Fibroblast of mammary gland (primary cell): ENCODE measurements around the gene CLTCL1.

Source experiments
- DNase-seq: peaks from one replicate; pipeline ENCODE4 v3.0.0-alpha.2; 2010; ENCODE audit warnings: low read depth
- H3K4me3 ChIP-seq: 2 replicates; pipeline ENCODE4 v1.5.1; 2011; ENCODE audit warnings: low read depth, mild to moderate bottlenecking, low read length, moderate library complexity; ENCODE audit not compliant: control insufficient read depth
- TF ChIP-seq, protein P1 (sequence below): conservative IDR thresholded peaks from 2 replicates; pipeline ENCODE4 v1.5.1; 2011; ENCODE audit warnings: low read depth, low read length, inconsistent platforms; ENCODE audit not compliant: control insufficient read depth, insufficient read depth

Gene CLTCL1

DNA sequence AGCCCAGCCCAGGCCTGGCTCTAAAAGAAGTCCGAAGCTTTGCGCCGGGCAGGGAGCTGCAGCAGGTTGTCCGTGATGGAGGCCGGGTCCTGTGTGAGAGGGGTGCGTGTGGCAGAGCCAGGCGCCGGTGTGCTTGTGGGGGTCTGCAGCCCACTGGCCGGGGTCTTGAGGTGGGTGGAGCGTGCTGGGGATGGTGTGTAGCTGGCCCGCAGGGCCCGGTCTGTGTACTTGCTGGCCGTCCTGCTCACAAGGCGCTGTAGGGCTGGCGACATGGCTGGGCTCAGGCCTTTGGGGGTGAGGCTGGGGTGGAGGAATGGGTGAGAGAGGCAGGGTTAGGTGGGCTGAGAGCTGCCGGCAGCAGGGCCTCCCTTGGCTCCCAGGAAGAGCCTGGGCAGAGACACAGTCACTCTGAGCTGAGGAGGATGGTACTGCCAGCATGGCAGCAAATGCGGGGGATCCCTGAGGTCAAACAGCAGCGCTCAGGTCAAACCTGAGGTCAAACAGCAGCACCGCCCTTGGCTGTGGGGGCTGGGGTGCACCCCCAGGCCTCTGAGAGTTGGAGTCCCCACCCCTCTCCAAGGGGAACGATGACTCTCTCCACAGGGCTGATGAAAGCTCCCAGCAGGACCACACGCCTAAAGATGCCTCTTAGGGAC is 157.2 kb downstream of the CLTCL1 start:
- H3K4me3 ChIP-seq, result no peak overlapping the region
- no peak for DNase-seq
- TF ChIP-seq, protein P1, sequence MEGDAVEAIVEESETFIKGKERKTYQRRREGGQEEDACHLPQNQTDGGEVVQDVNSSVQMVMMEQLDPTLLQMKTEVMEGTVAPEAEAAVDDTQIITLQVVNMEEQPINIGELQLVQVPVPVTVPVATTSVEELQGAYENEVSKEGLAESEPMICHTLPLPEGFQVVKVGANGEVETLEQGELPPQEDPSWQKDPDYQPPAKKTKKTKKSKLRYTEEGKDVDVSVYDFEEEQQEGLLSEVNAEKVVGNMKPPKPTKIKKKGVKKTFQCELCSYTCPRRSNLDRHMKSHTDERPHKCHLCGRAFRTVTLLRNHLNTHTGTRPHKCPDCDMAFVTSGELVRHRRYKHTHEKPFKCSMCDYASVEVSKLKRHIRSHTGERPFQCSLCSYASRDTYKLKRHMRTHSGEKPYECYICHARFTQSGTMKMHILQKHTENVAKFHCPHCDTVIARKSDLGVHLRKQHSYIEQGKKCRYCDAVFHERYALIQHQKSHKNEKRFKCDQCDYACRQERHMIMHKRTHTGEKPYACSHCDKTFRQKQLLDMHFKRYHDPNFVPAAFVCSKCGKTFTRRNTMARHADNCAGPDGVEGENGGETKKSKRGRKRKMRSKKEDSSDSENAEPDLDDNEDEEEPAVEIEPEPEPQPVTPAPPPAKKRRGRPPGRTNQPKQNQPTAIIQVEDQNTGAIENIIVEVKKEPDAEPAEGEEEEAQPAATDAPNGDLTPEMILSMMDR, result no peak

- TF ChIP-seq, protein P1, result no peak
- no peak overlapping the region for H3K4me3 ChIP-seq
- no peak for DNase-seq
These were observed 158.0 kb downstream of the CLTCL1 start for GRCh38 chr22:19133561-19133960.

DNA sequence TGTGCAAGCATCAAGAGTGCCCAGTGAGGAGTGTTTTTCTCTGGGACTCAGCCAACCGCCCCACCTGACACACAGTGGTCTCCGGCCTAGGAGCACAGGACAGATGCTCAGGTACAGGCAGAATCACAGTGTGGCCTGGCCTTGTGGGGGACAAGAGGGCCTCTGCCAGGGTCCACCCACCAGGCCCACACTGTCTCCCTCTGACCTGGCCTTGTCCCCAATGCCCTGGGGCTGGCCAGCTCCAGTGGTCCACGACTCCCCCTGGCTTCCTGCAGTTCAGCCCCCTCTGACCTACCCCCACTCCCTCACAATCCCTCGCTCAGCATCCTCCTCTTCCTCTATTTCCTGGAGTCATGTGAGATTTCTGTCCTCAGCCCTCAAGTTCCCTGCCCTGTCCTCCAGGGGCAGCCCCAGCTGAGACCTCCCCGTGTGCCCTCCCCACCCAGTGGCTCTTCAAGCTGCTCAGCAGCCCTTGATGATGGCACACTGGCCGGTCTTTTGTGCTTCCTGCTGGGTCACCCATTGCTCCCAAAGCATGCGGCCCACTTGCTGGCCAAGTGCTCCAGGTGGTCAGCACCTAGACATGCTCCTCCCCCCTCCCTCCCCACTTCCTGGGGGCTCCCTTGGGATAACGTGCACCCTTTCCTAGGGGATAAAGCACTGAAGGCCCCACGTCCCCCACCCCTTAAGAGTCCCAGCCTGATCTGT is 158.7 kb downstream of the CLTCL1 start:
- H3K4me3 ChIP-seq, result no peak overlapping the region
- TF ChIP-seq, protein P1, result no peak
- DNase-seq, result no peak

GRCh38 chr22:19132153-19132552 is 159.4 kb downstream of the CLTCL1 start:
- H3K4me3 ChIP-seq, result no peak overlapping the region
- TF ChIP-seq, protein P1, result no peak
- no peak for DNase-seq

DNA sequence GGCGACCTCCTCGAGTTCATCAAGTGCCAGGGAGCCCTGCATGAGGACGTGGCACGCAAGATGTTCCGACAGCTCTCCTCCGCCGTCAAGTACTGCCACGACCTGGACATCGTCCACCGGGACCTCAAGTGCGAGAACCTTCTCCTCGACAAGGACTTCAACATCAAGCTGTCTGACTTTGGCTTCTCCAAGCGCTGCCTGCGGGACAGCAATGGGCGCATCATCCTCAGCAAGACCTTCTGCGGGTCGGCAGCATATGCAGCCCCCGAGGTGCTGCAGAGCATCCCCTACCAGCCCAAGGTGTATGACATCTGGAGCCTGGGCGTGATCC is 159.9 kb downstream of the CLTCL1 start:
- TF ChIP-seq, protein P1, result no peak
- DNase-seq, result no peak
- no peak overlapping the region for H3K4me3 ChIP-seq

GRCh38 chr22:19130959-19131684 is 160.4 kb downstream of the CLTCL1 start, which contains the start of gene TSSK2:
TSS of gene TSSK2 (plus strand) at chr22:19131308. CDS start at chr22:19131400, 92 bp downstream.
- no peak for DNase-seq
- TF ChIP-seq, protein P1, result no peak
- no peak within 1 kb of the TSS for H3K4me3 ChIP-seq
